Measurements from ENCODE around the gene LY6G6F.
A peak's percentile ranks its signal among the peaks of the same experiment; 100 is the strongest.

LY6G6F gene, protein sequence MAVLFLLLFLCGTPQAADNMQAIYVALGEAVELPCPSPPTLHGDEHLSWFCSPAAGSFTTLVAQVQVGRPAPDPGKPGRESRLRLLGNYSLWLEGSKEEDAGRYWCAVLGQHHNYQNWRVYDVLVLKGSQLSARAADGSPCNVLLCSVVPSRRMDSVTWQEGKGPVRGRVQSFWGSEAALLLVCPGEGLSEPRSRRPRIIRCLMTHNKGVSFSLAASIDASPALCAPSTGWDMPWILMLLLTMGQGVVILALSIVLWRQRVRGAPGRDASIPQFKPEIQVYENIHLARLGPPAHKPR

GRCh38 chr6:31706599-31706998 is at the start of gene LY6G6F:
Gene LY6G6F, plus strand, starts transcription at chr6:31706866. Its CDS starts 41 bp downstream, at chr6:31706907.
- no peak within 1 kb of the TSS for H3K4me3 ChIP-seq (ENCODE audit: low read length)
- no peaks in the 10 kb centered on the region for H3K9me3 ChIP-seq (ENCODE audit: control insufficient read depth, low read length)
- no peaks in the 10 kb centered on the region for H3K36me3 ChIP-seq (ENCODE audit: control insufficient read depth, insufficient read depth, low read length)
- peaks cover 26% of the 10 kb centered on the region for H3K4me1 ChIP-seq (ENCODE audit: control insufficient read depth, insufficient read depth, low read length)
- no peaks in the 10 kb centered on the region for H3K27me3 ChIP-seq (ENCODE audit: control insufficient read depth, insufficient read depth, low read length)
- H3K9ac ChIP-seq (ENCODE audit: low read length): no peak within 1 kb of the TSS

- peaks cover 5% of the 10 kb centered on the region for H3K36me3 ChIP-seq (ENCODE audit: control insufficient read depth, insufficient read depth, low read length)
- peaks cover 25% of the 10 kb centered on the region for H3K4me1 ChIP-seq (ENCODE audit: control insufficient read depth, insufficient read depth, low read length)
- H3K4me3 ChIP-seq (ENCODE audit: low read length): no peak overlapping the region
- no peak overlapping the region for H3K9ac ChIP-seq (ENCODE audit: low read length)
- no peaks in the 10 kb centered on the region for H3K9me3 ChIP-seq (ENCODE audit: control insufficient read depth, low read length)
- no peaks in the 10 kb centered on the region for H3K27me3 ChIP-seq (ENCODE audit: control insufficient read depth, insufficient read depth, low read length)
Measured at GRCh38 chr6:31657406-31658157, 49.1 kb upstream of the LY6G6F start.

GRCh38 chr6:31658158-31658688 is 48.4 kb upstream of the LY6G6F start:
- Histone ChIP-seq H3K9ac (ENCODE audit: low read length) (no peak overlapping the region), H3K27me3 (ENCODE audit: control insufficient read depth, insufficient read depth, low read length) (no peaks in the 10 kb centered on the region), H3K4me3 (ENCODE audit: low read length) (no peak overlapping the region)

GRCh38 chr6:31658983-31659648 is 47.5 kb upstream of the LY6G6F start:
- Histone ChIP-seq H3K9me3 (ENCODE audit: control insufficient read depth, low read length) (no peaks in the 10 kb centered on the region), H3K36me3 (ENCODE audit: control insufficient read depth, insufficient read depth, low read length) (peaks cover 5% of the 10 kb centered on the region), H3K4me1 (ENCODE audit: control insufficient read depth, insufficient read depth, low read length) (peaks cover 35% of the 10 kb centered on the region), H3K9ac (ENCODE audit: low read length) (peak overlapping the region; percentile 83), H3K4me3 (ENCODE audit: low read length) (peak overlapping the region; percentile 83), H3K27me3 (ENCODE audit: control insufficient read depth, insufficient read depth, low read length) (no peaks in the 10 kb centered on the region)

More at GRCh38 chr6:31658158-31658688, 48.4 kb upstream of the LY6G6F start:
- Histone ChIP-seq H3K36me3 (ENCODE audit: control insufficient read depth, insufficient read depth, low read length) (peaks cover 5% of the 10 kb centered on the region), H3K4me1 (ENCODE audit: control insufficient read depth, insufficient read depth, low read length) (peaks cover 26% of the 10 kb centered on the region), H3K9me3 (ENCODE audit: control insufficient read depth, low read length) (no peaks in the 10 kb centered on the region)

- no peaks in the 10 kb centered on the region for H3K27me3 ChIP-seq (ENCODE audit: control insufficient read depth, insufficient read depth, low read length)
- no peaks in the 10 kb centered on the region for H3K9me3 ChIP-seq (ENCODE audit: control insufficient read depth, low read length)
- peaks cover 5% of the 10 kb centered on the region for H3K36me3 ChIP-seq (ENCODE audit: control insufficient read depth, insufficient read depth, low read length)
- H3K4me3 ChIP-seq (ENCODE audit: low read length): peak overlapping the region; percentile 83
- peak overlapping the region; percentile 83 for H3K9ac ChIP-seq (ENCODE audit: low read length)
- H3K4me1 ChIP-seq (ENCODE audit: control insufficient read depth, insufficient read depth, low read length): peaks cover 38% of the 10 kb centered on the region
Measured at GRCh38 chr6:31659649-31660380, 46.9 kb upstream of the LY6G6F start.

- H3K36me3 ChIP-seq (ENCODE audit: control insufficient read depth, insufficient read depth, low read length): peaks cover 5% of the 10 kb centered on the region
- no peaks in the 10 kb centered on the region for H3K9me3 ChIP-seq (ENCODE audit: control insufficient read depth, low read length)
- H3K4me3 ChIP-seq (ENCODE audit: low read length): peak within 1 kb of the TSS; percentile 83
- peaks cover 38% of the 10 kb centered on the region for H3K4me1 ChIP-seq (ENCODE audit: control insufficient read depth, insufficient read depth, low read length)
- peak within 1 kb of the TSS; percentile 83 for H3K9ac ChIP-seq (ENCODE audit: low read length)
- no peaks in the 10 kb centered on the region for H3K27me3 ChIP-seq (ENCODE audit: control insufficient read depth, insufficient read depth, low read length)
Measured at GRCh38 chr6:31660381-31661261, 46.0 kb upstream of the LY6G6F start, which contains the start of gene C6orf47. Gene C6orf47, minus strand, starts transcription at chr6:31660778. Its CDS starts 831 bp downstream, at chr6:31659947.

GRCh38 chr6:31661262-31662123 is 45.2 kb upstream of the LY6G6F start:
- peaks cover 5% of the 10 kb centered on the region for H3K36me3 ChIP-seq (ENCODE audit: control insufficient read depth, insufficient read depth, low read length)
- peak overlapping the region; percentile 83 for H3K9ac ChIP-seq (ENCODE audit: low read length)
- peaks cover 41% of the 10 kb centered on the region for H3K4me1 ChIP-seq (ENCODE audit: control insufficient read depth, insufficient read depth, low read length)
- no peaks in the 10 kb centered on the region for H3K27me3 ChIP-seq (ENCODE audit: control insufficient read depth, insufficient read depth, low read length)
- H3K9me3 ChIP-seq (ENCODE audit: control insufficient read depth, low read length): no peaks in the 10 kb centered on the region
- H3K4me3 ChIP-seq (ENCODE audit: low read length): no peak overlapping the region

DNA sequence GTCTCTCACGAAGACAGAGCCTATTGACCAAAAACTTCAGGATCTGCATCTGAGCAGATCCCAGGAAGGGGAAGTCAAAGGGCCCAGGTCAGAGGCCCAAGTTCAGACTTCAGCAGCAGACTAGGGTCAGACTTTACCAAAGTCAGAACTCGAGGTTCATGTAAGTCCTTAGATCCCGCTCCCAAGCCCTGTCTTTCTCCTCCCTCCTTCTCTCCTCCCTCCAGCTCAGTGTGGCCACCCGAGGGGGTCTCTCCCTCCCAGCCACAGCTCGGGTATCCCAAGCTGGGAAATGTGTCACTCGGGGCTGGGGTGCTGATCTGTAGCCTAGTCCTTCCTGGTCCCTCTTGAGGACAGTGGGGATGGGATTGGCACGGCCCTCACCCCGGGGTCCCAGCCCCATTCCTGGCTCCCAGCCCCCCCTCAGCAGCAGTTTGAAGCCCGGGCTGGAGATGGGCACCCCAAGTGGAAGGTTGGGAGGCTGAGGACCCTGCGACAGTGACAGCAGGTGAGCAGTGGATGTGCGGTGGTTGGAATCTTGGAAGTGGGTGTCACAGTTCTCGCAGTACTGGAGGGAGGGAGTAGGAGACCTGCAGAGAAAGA is 44.4 kb upstream of the LY6G6F start:
- Histone ChIP-seq H3K9ac (ENCODE audit: low read length) (no peak overlapping the region), H3K9me3 (ENCODE audit: control insufficient read depth, low read length) (no peaks in the 10 kb centered on the region), H3K36me3 (ENCODE audit: control insufficient read depth, insufficient read depth, low read length) (peaks cover 3% of the 10 kb centered on the region), H3K27me3 (ENCODE audit: control insufficient read depth, insufficient read depth, low read length) (no peaks in the 10 kb centered on the region), H3K4me3 (ENCODE audit: low read length) (no peak overlapping the region), H3K4me1 (ENCODE audit: control insufficient read depth, insufficient read depth, low read length) (peaks cover 44% of the 10 kb centered on the region)

GRCh38 chr6:31663126-31663960 is 43.3 kb upstream of the LY6G6F start:
- H3K4me3 ChIP-seq (ENCODE audit: low read length): peak overlapping the region; percentile 83
- no peaks in the 10 kb centered on the region for H3K27me3 ChIP-seq (ENCODE audit: control insufficient read depth, insufficient read depth, low read length)
- H3K36me3 ChIP-seq (ENCODE audit: control insufficient read depth, insufficient read depth, low read length): peaks cover 1% of the 10 kb centered on the region
- H3K9ac ChIP-seq (ENCODE audit: low read length): peak overlapping the region; percentile 92
- no peaks in the 10 kb centered on the region for H3K9me3 ChIP-seq (ENCODE audit: control insufficient read depth, low read length)
- H3K4me1 ChIP-seq (ENCODE audit: control insufficient read depth, insufficient read depth, low read length): peaks cover 38% of the 10 kb centered on the region

Data from mucosa of stomach (tissue), 1 donor.